ENCODE measurements around the gene TMEM45B. TPM values are rescaled to one million over a fixed set of nuclear protein-coding genes. Genes with fewer than 3 reads are reported as not detected.
A peak's percentile ranks its signal among the peaks of the same experiment; 100 is the strongest.
"Not testable (repeated sequence)": the region's sequence is repeated elsewhere in the genome, so short reads cannot be mapped to it uniquely, and the experiment has no call there.

TMEM45B gene
- total RNA-seq, 3 donors from 2014 or later (not counting 1 experiment from before 2014, with no cell fraction given), result 0.40 TPM; not detected in 2

DNA sequence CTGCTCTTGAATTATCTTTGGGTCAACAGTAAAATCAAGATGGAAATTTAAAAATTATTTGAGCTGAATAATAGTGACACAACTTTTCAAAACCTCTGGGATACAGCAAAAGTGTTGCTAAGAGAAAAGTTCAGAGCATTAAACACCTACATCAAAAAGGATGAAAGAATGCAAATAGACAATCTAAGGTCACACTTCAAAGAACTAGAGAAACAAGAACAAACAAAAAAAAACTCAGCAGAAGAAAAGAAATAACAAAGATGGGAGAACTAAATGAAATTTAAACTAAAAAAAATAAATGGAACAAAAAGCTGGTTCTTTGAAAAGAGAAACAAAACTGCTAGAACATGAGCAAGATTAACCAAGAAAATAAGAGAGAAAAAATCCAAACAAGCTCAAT, 15.0 kb upstream of the TMEM45B start:
- H3K9me3 Mint-ChIP-seq, result peaks cover 2 to 3% of the 10 kb centered on the region in 2 donors
- no peaks in the 10 kb centered on the region for H3K4me1 Mint-ChIP-seq
- DNase-seq, result no peak
- no peak overlapping the region for H3K4me3 Mint-ChIP-seq
- Histone ChIP-seq H3K27ac (ENCODE audit: low read length) (no peak overlapping the region), H3K27me3 (ENCODE audit: control insufficient read depth, insufficient read depth, low read length) (no peaks in the 10 kb centered on the region), H3K4me3 (ENCODE audit: low read length) (no peak overlapping the region), H3K4me1 (ENCODE audit: control insufficient read depth, insufficient read depth, low read length) (no peaks in the 10 kb centered on the region), H3K36me3 (ENCODE audit: control insufficient read depth, insufficient read depth, low read length) (no peaks in the 10 kb centered on the region), H3K9me3 (ENCODE audit: control insufficient read depth, insufficient read depth, low read length) (no peaks in the 10 kb centered on the region)
- TF ChIP-seq, protein P1, sequence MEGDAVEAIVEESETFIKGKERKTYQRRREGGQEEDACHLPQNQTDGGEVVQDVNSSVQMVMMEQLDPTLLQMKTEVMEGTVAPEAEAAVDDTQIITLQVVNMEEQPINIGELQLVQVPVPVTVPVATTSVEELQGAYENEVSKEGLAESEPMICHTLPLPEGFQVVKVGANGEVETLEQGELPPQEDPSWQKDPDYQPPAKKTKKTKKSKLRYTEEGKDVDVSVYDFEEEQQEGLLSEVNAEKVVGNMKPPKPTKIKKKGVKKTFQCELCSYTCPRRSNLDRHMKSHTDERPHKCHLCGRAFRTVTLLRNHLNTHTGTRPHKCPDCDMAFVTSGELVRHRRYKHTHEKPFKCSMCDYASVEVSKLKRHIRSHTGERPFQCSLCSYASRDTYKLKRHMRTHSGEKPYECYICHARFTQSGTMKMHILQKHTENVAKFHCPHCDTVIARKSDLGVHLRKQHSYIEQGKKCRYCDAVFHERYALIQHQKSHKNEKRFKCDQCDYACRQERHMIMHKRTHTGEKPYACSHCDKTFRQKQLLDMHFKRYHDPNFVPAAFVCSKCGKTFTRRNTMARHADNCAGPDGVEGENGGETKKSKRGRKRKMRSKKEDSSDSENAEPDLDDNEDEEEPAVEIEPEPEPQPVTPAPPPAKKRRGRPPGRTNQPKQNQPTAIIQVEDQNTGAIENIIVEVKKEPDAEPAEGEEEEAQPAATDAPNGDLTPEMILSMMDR (IDR thresholded peaks at IDR 0.05), result no peak
- no peak overlapping the region for H3K27ac Mint-ChIP-seq
- peaks cover 20 to 35% of the 10 kb centered on the region in 2 donors for H3K27me3 Mint-ChIP-seq (ENCODE audit: low read depth in 2 of 2)
- peaks cover 15% of the 10 kb centered on the region for H3K36me3 Mint-ChIP-seq
- intact Hi-C loops (cut with micrococcal nuclease), result no loop called here
- ATAC-seq, result no peak

DNA sequence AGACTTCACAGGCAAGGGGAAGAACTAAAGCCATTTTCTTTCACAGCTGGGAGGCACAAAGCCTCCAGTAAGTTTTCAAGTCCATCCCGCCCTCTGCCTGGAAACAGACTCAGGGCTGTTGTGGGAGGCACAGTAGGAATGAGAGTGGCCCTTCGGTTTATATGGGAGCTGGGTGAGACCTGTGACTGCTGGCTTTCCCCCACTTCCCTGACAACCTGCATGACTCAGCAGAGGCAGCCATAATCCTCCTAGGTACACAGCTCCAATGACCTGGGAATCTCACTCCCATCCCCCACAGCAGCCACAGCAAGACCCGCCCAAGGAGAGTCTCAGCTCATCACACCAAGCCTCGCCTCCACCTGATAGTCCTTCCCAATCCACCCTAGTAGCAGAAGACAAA, 12.1 kb upstream of the TMEM45B start:
- Histone ChIP-seq H3K9me3 (ENCODE audit: control insufficient read depth, insufficient read depth, low read length) (no peaks in the 10 kb centered on the region), H3K27me3 (ENCODE audit: control insufficient read depth, insufficient read depth, low read length) (no peaks in the 10 kb centered on the region), H3K4me3 (ENCODE audit: low read length) (no peak overlapping the region), H3K4me1 (ENCODE audit: control insufficient read depth, insufficient read depth, low read length) (no peaks in the 10 kb centered on the region), H3K36me3 (ENCODE audit: control insufficient read depth, insufficient read depth, low read length) (no peaks in the 10 kb centered on the region), H3K27ac (ENCODE audit: low read length) (no peak overlapping the region)
- ATAC-seq, result no peak
- no peak overlapping the region for H3K27ac Mint-ChIP-seq
- TF ChIP-seq, protein P1 (IDR thresholded peaks at IDR 0.05), result no peak
- 88% methylated on average over 4 of the region's 4 CpGs for whole genome bisulfite sequencing (ENCODE audit: insufficient coverage)
- no peak overlapping the region for H3K4me3 Mint-ChIP-seq
- no peaks in the 10 kb centered on the region for H3K4me1 Mint-ChIP-seq
- no peak for DNase-seq
- peaks cover 35 to 60% of the 10 kb centered on the region in 2 donors for H3K27me3 Mint-ChIP-seq (ENCODE audit: low read depth in 2 of 2)
- peaks cover 13% of the 10 kb centered on the region for H3K36me3 Mint-ChIP-seq
- intact Hi-C loops (cut with micrococcal nuclease), result no loop called here
- peaks cover 0 to 3% of the 10 kb centered on the region in 2 donors for H3K9me3 Mint-ChIP-seq

DNA sequence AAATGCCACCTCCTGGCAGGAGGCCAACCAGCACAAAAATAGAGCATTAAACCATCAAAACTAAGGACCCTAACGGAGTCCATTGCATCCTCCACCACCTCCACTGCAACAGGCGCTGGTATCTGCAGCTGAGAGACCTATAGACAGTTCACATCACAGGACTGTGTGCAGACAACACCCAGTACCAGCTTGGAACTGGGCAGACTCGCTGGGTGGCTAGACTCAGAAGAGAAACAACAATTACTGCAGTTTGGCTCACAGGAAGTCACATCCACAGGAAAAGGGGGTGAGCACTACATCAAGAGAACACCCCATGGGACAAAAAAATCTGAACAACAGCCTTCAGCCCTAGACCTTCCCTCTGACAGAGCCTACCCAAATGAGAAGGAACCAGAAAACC, 11.6 kb upstream of the TMEM45B start:
- no peaks in the 10 kb centered on the region for H3K9me3 ChIP-seq (ENCODE audit: control insufficient read depth, insufficient read depth, low read length)
- peaks cover 0 to under 1% of the 10 kb centered on the region in 2 donors for H3K9me3 Mint-ChIP-seq
- H3K4me3 ChIP-seq (ENCODE audit: low read length), result no peak overlapping the region
- intact Hi-C loops (cut with micrococcal nuclease), result no loop called here
- H3K27ac Mint-ChIP-seq, result no peak overlapping the region
- H3K27ac ChIP-seq (ENCODE audit: low read length), result no peak overlapping the region
- H3K4me3 Mint-ChIP-seq, result no peak overlapping the region
- no peaks in the 10 kb centered on the region for H3K36me3 ChIP-seq (ENCODE audit: control insufficient read depth, insufficient read depth, low read length)
- ATAC-seq (no peak), DNase-seq (peak in 1 of 2 donors; percentile 6)
- 39% methylated on average over 3 of the region's 3 CpGs for WGBS (ENCODE audit: insufficient coverage)
- TF ChIP-seq, protein P1 (IDR thresholded peaks at IDR 0.05), result no peak
- peaks cover 35 to 56% of the 10 kb centered on the region in 2 donors for H3K27me3 Mint-ChIP-seq (ENCODE audit: low read depth in 2 of 2)
- H3K4me1 ChIP-seq (ENCODE audit: control insufficient read depth, insufficient read depth, low read length), result no peaks in the 10 kb centered on the region
- no peaks in the 10 kb centered on the region for H3K27me3 ChIP-seq (ENCODE audit: control insufficient read depth, insufficient read depth, low read length)
- peaks cover 8% of the 10 kb centered on the region for H3K36me3 Mint-ChIP-seq
- no peaks in the 10 kb centered on the region for H3K4me1 Mint-ChIP-seq

DNA sequence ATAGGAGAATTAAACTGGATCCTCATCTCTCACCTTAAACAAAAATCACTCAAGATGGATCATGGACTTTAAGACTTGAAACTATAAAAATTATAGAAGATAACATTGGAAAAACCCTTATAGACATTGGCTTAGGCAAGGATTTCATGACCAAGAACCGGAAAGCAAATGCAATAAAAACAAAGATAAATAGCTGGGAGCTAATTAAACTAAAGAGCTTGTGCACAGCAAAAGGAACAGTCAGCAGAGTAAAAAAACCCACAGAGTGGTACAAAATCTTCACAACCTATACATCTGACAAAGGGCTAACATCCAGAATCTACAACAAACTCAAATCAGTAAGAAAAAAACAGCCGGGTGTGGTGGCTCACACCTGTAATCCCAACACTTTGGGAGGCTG, 7.4 kb upstream of the TMEM45B start:
- H3K36me3 ChIP-seq (ENCODE audit: control insufficient read depth, insufficient read depth, low read length); H3K4me3 ChIP-seq (ENCODE audit: low read length); H3K4me1 ChIP-seq (ENCODE audit: control insufficient read depth, insufficient read depth, low read length); ATAC-seq; H3K27me3 ChIP-seq (ENCODE audit: control insufficient read depth, insufficient read depth, low read length); H3K9me3 Mint-ChIP-seq; H3K4me1 Mint-ChIP-seq; H3K27ac Mint-ChIP-seq; H3K9me3 ChIP-seq (ENCODE audit: control insufficient read depth, insufficient read depth, low read length); H3K27ac ChIP-seq (ENCODE audit: low read length); intact Hi-C loops (cut with micrococcal nuclease); H3K36me3 Mint-ChIP-seq; DNase-seq; H3K4me3 Mint-ChIP-seq: not testable (repeated sequence)
- H3K27me3 Mint-ChIP-seq (ENCODE audit: low read depth in 2 of 2), result peaks cover 30 to 63% of the 10 kb centered on the region in 2 donors
- 88% methylated on average over 2 of the region's 2 CpGs for WGBS (ENCODE audit: insufficient coverage)
